GM19328 (cell line): ENCODE results near the gene HMGN5.

ENCODE experiments used
- ATAC-seq: cut with Tn5 transposase; IDR thresholded peaks from one replicate; pipeline ENCODE4 v1.9.1; 2021; ENCODE audit warnings: mild to moderate bottlenecking, moderate library complexity; ENCODE audit not compliant: unreplicated experiment

HMGN5 gene, protein sequence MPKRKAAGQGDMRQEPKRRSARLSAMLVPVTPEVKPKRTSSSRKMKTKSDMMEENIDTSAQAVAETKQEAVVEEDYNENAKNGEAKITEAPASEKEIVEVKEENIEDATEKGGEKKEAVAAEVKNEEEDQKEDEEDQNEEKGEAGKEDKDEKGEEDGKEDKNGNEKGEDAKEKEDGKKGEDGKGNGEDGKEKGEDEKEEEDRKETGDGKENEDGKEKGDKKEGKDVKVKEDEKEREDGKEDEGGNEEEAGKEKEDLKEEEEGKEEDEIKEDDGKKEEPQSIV

DNA sequence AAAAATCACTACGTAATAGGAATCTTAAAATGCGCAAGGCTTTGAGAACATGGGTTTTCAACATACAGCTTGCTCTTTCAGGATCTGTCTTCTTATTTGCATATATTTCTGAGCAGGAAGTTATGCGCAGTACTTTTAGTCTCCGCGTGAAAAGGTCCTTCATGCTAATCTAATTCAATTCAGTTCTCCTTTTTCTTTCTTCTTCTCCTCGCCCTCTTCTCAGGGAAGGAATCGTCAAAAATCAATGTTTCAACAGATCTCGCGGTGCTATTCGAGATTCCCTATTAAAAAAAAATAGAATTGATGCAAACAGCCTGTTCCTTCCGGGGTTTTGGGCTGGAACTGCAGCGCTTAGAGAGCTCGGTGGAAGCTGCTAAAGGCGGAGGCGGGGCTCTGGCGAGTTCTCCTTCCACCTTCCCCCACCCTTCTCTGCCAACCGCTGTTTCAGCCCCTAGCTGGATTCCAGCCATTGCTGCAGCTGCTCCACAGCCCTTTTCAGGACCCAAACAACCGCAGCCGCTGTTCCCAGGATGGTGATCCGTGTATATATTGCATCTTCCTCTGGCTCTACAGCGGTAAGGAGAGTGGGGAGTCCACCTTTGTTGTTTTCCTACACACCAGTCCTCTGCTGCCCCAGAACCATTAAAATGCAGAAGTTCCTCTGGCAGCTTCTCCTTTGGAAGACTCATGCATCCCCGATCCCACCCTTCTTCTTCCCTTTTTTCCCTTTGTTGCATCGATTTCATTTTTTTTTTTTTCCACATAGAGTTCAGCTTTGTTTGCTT is at the start of gene HMGN5, which contains the start of gene SH3BGRL:
HMGN5 (minus strand) TSS at position 243 of the 785 bp plus-strand sequence. CDS start 80,364 bp downstream, outside the sequence.
SH3BGRL (plus strand) TSS at position 432 of the 785 bp plus-strand sequence; CDS start at position 531, 99 bp downstream.
- peak; percentile 87 for ATAC-seq

DNA sequence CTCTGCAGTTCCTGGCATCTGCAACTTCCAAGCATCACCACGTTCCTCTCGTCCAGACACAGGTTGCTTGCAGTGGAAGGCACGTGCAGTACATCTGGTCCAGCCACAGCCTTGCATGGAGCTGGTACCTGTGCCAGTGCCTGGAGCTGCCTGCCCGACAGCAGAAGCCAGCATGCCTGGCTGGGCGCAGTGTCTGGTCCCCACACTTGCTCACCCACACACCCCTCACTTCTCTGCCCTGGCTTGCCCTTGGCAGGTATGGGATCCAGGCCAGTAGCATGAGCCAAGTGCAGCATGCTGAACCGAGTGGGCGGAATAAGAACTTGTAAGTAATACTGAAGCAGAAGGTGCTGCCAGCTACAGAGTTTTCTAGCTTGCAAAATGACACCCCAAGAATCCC is 40.0 kb upstream of the HMGN5 start:
- no peak for ATAC-seq

DNA sequence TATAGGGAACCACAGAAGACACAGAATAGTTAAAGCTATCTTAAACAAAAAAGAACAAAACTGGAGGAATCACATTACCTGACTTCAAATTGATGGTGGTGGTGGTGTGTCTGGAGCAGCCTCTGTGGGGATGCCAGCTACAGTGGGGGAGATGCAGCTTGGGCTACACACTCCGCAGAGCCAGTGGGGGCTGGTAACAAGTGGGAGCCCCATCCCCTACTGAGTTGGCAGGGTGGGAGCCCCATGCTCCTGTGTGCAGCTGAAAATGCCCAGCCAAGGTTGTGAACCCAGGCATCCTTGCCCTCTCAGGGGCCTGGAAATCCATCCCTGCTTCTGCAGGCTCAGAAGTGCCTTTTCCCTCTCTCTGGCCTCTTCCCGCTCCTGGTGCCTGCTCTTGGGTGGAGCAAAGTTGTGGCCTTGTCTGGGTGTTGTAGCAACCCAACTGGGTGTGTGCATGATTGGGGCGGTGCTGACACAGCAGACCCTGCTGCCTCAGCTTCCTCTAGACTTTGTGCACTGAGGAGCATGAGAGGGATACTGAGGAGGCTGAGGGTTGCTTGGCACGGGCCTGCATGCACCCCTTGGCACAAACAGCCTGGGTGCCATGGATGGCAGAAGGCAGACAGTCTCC is 39.1 kb upstream of the HMGN5 start:
- ATAC-seq, result no peak

DNA sequence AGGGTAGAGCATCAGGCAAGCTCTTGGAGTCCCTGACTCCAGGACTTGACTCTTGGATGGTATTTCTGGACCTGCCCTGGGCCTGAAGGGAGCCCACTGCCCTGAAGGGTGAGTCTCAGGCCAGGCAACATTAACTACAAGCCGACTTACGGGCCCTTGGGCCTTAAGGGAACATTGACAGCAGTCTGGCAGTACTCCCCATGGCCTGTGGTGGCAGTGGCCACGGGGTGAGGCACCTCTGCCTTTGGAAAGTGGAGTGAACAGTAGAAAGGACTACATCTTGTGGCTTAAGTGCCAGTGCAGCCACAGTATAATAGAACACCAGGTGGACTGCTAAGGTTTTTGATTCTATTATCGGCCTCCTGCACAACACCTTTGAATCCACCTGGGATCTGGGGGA is 36.5 kb upstream of the HMGN5 start:
- ATAC-seq, result no peak

DNA sequence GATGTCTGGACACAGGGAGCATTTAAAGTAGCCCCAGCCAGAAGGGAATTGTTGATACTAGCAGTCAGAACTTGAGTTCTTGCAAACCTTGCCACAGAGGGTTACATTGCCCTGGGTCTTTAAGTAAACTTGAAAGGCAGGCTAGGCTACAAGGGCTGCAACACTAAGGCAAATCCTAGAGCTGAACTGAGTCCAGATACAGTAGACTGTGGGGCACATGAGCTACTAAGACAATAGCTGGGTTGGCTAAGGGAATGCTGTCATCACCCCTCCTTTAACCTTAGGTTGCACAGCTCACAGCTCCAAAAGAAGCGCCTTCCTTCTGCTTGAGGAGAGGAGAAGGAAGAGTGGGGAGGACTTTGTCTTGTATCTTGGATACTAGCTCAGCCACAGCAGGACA is 35.8 kb upstream of the HMGN5 start:
- ATAC-seq, result no peak

DNA sequence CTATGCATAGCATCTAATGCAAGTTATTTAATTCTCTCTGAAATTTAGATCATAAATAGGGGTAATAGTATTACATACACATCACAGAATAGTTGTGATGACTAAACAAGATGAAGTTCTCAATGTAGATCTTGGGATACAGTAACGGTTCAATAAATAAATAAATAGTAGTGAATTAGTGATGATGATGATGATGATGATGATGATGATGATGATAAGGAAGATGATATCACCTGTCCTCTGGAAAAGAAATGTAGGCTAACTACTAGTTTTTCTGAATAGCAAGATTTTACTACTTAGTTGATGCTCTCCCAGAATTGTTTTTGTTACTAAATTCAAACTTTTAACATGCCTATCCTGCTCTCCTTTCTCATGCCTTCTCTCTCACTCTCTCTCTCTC is 30.5 kb upstream of the HMGN5 start:
- ATAC-seq, result no peak

DNA sequence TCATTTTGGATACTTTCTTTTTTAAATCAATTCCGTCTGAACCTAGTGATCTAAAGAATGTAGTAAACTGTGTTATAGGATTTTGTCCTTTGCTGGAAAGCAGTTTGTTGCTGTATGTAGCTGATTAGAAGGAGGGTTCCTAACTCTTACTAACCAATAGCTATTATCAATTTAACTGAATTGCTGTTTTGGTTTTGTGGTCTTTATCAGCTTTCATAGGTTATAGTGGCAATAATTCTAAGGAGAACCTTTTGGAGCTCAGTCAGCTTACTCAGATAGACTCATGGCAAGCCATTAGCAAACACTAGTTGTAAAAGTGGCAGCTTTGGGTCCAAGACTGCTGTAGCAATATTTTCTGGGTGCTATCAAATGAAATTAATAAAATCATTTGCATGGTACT is 29.8 kb upstream of the HMGN5 start:
- ATAC-seq, result no peak

DNA sequence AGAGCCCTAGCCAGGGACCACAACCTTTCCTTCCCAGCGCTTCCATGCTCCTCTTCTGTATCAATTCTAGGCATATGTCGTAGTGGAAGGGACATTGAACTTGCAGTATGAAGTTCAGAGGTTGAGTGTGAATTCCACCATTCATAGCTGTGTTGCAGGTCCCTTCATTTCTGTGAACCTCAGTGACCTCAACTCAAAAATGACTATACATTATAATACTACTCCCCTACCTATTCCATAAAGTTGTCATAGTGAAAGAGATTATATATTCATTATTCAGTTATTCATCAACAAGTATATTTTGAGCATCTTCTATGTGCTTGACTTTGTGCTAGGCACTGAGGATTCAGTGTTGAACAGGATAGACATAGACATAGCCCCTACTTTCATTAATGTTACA is 28.2 kb upstream of the HMGN5 start:
- no peak for ATAC-seq

DNA sequence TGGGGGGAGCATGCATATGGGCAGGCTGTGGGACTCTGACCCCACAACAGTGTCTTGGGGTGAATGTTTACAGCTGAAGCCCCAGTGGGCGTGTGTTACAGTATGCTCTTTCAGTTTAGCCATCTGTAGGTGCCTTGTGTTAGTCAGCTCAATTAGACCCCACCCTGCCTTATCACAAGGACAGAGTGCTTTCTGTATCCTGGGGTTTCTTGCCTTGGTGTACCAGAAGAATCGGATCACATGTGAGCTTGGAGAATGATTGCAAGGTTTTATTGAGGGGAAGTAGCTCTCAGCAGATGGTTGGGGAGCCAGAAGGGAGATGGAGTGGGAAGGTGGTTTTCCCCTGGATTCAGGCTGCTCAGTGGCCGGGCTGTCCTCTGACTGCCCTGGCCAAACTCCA is 27.5 kb upstream of the HMGN5 start:
- ATAC-seq, result no peak

DNA sequence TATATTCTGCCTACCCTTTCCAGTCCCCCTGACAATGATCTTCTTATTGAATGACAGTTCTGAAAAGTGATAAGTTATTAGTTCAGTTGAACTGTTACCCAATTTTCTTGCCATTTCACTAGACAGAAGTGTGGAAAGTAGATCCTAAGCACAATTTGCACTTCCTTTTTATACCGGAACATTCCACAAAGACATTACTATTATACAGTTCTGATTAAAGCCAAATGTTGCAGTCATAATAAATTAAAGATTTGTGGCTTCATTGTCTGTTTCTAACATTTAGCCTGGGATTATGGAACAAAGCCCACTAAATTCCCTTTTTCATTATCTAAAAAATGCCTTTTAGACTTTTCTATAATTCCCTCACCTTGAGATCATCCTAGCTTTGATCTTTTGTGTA is 14.0 kb upstream of the HMGN5 start:
- no peak for ATAC-seq

DNA sequence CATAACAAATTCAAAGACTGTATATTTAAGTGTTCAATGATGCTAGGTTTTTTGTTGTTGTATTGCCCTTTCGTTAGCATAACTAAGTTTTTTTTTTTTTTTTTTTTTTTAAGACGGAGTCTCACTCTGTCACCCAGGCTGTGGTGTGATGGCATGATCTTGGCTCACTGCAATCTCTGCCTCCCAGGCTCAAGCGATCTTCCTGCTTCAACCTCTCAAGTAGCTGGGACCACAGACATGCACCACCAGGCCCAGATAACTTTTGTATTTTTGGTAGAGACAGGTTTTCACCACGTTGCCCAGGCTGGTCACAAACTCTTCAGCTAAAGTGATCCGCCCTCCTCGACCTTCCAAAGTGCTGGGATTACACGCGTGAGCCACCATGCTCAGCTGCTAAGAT is 7.2 kb upstream of the HMGN5 start:
- no peak for ATAC-seq

DNA sequence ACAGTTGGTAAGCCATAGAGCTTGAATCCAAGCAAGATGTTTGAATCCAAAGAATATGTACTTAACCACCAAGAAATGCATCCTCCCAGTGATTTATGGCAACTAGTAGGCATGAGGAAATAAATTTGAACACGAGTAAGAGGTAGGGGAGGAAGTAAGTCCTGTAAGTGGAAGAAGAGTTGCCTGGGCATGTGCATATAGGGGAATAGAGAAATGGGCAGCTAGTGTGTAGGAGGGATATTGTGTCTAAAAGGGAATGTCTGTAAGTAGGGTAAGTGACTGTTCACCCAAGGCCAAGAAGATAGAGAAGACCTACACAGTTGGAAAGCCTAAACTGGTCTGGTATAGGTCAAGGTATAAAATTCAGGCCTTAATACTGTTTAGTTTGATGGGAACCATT is 4.8 kb upstream of the HMGN5 start:
- ATAC-seq, result no peak

DNA sequence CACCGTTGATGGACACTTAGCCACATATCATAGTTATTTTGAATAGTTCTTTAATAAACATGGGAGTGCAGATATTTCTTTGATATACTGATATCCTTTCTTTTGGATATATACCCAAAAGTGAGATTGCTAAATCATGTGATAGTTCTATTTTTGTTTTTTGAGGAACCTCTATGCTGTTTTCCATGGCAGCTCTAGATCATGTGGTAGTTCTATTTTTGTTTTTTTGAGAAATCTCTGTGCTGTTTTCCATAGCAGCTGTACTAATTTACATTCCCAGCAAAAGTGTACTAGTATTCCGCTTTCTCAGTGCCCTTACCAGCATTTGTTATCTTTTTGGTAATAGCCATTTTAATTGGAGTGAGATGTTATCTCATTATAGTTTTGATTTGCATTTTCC is 3.8 kb upstream of the HMGN5 start:
- no peak for ATAC-seq

DNA sequence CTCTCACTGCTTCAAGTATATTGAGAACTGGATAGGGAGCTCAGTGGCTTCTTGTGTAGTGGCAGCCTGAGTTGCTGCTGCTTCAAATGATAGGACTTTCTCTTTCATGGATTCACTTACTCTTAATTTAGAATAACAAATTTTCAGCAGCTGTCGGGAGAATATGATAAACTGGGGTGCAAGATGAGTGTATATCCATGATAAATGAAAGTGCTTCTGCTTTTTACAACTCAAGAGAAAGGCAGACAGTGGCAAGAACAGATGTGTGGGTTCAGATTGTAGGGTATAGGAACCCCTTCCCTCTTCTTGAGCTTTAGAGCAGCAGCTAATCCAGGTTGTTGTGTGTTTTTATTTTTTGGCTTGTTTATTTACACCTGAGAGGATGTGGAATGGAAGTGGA is 1.2 kb upstream of the HMGN5 start:
- ATAC-seq, result no peak

DNA sequence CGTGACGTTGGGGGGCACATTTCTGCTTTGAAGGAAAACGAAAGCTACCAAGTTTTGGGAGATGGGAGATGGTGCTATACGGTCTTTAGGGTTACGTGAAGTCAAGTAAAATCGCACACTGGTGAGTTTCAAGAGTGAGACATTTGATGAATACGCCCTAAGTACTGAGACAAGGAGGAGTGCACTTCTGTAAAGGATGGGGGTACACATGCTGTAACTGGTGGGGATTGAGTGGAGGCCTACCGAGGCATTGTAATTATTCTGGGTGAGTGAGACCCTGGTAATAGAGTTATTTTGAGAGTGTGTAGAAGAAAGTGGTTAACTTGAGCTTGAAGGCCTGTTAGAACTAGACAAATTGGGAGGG is 725 bp upstream of the HMGN5 start:
- ATAC-seq, result no peak

DNA sequence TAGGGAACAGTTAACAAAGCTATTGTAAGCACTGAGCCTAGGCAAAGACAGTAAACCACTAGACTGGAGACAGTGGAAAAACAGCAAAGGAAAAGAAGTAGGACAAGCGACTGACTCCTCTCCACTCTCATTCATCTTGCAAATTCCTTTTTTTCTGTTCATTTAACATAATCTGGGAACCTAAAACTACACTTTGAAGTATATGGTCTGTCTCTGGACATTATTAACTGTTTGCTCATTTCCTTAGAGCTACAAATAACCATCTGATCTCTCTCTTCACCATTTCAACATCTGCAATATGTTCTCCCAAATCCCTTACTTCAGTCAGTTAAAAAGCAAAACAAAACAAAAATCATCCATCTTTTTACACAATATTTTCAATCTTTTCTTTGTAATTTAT is 642 bp downstream of the HMGN5 start:
- ATAC-seq, result no peak

DNA sequence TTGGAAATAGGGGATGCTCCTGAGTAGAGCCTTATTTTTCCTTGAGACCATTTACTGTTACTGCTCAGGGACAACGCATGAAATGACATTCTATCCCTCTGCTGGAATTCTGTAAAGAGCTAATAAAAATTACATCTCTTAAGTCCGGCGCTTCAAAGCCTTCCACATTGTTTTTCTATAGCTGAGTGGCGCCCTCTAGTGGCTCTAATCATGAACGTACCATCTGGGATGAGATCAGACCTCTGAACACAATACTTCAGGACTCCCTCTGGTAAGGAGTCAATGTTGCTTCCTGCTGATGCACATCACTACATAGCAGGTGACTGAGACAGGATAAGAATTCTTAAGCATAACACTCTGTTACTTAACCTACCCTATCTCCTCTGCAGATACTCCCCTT is 6.0 kb downstream of the HMGN5 start:
- ATAC-seq, result peak; percentile 92

DNA sequence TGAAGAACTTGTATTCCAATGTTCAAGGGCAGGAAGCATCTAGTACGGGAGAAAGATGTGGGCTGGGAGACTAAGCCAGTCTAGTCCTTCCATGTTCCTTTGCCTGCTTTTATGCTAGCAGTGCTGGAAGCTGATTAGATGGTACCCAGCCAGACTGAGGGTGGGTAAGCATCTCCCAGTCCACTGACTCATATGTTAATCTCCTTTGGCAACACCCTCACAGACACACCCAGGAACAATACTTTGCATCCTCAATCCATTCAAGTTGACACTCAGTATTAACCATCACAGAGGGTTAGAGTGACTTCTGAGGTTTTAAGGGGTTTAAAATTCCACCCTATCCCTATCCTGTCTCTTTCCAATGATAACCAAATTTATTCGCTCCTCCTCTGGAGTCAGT is 6.5 kb downstream of the HMGN5 start:
- no peak for ATAC-seq

DNA sequence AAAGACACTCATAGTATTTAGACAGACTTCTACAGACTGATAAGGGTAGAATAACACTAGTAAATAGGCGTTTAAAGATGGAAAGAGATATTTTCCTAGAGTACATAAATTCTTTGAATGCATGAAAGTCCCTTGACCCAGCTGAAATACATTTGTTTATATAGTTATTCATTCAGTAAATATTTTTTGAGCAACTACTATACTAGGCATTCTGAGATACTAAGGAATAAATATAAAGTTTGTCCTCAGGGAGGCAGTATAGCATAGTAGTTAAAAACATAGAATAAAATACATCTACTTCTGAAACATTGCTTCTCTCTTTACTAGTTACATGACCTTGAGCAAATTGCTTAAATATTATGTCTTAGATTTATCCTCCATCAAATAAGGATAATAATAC is 27.4 kb downstream of the HMGN5 start:
- ATAC-seq, result no peak

DNA sequence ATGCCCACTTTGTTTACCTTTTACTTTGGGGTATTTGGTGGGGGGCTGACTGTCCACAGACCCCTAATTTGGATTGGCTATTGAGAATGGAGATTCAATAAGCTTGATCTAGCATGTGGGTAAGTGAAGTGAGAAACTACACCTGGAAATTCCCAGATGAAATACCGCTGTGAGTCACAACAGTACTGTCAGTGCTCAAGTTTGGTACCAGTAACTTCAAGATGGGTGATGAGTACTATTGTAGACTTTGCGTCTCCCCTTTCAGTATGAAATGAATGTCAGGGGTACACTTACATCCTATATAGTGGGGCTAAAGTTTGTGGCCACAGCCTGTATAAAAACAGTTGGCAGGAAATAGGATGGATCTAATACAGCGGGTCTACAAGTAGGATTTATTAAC is 33.3 kb downstream of the HMGN5 start:
- ATAC-seq, result no peak

DNA sequence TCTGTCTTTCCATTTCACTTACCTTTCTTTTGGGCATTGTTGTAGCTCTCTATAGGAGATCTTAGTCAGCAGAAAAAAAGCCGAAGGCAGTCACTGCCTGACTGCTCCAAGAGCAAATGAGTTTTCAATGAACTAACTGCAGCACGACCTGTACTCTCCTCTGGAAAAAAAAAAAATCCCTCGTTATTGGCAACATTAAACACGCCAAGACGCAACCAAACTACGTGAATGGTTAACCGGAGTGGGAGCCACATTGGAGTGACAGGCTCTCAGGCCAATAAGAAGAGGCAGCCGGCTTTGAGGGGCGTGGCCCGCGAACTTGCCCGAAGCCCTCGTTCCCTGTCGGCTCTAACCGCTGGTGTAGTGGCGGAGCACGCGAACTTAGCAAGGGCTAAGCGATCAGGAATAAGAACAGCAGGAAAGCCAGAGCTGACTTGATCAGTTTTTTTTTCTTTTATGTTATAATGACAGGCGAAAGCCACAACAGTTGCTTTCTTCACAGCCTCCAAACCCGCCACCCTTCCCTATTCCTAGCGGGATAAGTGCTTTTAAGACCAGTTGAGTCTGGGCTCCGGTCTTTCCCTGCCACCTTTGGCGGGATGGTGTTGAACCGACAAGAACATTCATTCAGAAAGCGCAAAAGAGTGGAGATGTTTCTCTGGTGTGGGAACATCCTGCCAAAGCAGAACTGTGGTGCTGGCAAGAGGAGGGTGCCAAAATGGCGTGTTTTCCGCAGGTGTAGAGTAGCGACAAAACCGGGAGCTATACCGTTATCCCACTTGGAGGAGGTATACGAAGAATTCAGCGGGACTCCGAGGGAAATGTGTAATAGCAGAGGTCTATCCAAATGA is 80.0 kb downstream of the HMGN5 start:
- peak; percentile 95 for ATAC-seq
